CD4-positive, alpha-beta T cell treated with Interleukin-12 subunit alpha and Interleukin-12 subunit beta, for 1 hour (primary cell): ENCODE data around the gene NLK.

Experiments
- DNase-seq: peaks from one replicate; pipeline ENCODE4 v3.0.0-alpha.2; 2020

The NLK gene

DNA sequence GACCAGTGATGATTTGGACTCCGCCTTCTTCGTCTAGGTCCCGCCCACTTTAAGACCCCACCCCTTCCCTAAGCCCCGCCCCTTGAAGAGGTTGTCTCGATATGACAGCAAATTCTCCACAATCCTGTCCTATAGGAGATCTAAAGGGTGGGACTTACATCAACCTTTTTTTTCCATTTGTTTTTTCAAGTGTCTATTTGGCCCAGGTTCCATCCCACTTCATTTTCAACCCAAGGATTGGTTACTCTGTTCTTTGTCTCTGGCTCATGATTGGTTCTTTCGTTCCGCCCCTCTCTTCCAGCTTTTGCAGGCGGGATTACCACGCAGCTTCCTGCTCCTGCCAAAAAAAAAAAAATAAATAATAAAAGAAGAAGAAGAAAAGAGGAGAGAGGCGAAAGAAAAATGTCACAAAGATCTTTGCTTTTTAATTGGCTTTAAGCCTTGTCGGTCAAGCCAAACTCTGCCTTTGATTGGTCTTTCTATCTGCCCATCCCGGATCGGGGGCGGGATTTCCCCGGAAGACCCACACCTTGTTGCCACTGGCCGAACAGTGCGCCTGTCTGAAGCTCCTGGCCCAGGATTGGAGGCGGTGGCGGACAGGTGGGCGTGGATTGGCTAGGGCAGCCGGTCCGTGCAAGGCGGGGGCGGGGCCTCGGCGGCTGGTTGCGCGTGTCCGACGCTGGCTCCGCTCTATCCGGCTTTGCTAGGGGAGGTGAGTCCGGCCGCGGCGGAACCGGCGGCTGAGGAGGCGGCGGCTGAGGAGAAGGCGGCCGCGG, 1.2 kb upstream of the NLK start:
- peak; percentile 99 for DNase-seq

DNA sequence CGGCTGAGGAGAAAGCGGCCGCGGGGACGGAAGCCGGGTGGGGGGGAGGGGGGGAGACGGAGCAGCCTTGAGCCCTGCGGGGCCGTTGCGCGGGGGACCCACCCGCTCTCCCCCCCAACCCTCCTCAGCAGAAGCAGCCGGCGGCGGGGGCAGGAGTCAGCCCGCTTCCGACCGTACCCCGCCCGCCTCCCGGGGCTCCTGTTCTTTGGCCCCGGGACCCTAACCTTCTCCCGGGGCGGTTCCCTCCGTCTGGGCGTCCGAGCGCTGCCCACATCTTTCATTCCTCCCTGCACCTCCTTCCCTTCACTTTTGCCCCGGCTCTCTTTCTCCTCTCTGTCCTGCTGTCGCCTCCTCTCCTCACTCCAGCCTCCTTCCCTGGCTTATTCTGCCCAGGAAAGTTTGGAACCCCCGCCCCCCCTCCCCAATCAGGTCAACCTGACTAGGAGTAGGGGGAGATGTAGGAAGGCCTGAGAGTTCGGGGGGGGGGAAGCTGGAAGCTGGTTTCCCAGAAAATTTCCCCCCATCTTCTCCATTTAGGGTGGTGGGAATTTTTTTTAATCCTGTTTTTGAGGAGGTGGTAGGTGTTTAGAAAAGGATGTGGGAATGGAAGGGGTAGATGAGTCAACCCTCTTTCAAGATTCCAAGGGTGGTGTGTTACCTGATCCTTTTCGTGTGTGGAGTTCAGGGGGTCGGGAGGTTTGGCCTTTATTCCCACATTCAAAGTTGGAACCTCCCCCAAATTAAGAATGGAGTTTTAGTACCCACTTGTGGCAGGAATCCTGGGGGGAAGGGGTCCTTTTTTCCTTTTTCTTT, 427 bp upstream of the NLK start:
- DNase-seq = no peak

DNA sequence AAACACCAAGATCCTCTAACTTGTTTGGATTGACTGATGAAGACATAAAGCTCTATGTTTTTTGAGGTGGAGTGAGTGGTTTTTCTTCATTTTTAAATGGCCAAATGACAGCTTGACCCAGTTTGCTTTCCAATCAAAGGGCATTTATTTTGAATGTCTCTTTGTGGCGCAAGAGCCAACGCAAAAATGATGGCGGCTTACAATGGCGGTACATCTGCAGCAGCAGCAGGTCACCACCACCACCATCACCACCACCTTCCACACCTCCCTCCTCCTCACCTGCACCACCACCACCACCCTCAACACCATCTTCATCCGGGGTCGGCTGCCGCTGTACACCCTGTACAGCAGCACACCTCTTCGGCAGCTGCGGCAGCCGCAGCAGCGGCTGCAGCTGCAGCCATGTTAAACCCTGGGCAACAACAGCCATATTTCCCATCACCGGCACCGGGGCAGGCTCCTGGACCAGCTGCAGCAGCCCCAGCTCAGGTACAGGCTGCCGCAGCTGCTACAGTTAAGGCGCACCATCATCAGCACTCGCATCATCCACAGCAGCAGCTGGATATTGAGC, 329 bp downstream of the NLK start:
- no peak for DNase-seq

DNA sequence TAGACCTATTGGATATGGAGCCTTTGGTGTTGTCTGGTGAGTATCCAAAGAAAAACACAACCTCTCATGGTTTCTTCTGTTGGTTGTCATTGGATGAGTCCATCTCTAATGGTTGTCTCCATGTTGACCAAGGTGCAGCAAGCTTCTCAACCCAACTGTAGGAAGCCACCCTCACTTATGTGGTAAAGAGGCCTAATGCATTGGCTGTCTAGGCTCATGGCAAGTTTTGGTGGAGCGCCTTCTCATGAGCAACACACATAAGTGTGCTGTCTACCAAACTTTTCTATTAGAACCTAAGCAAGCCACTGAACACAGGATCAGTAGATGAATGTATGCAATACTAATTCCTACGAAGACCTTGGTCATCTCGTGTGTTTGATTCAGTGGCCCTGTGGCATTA, 819 bp downstream of the NLK start:
- DNase-seq = no peak

DNA sequence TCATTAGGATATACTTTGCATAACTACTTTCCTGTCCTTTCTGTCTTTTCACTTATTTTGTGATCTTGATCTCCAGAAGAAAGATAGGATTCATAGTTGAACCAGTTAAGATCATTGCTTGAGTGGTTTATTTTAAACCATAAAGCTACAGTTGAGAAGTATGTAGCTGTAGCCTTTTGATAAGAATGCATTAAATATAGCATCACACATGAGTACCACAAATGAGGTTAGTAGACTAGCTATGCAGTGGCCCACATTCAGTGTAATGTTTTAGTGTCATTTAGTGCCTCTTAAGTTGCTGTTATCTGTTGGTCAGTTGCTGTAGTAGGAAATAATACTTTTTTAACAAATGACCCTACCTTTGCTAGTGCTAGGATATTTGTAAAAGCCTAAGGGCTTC, 1.3 kb downstream of the NLK start:
- no peak for DNase-seq

DNA sequence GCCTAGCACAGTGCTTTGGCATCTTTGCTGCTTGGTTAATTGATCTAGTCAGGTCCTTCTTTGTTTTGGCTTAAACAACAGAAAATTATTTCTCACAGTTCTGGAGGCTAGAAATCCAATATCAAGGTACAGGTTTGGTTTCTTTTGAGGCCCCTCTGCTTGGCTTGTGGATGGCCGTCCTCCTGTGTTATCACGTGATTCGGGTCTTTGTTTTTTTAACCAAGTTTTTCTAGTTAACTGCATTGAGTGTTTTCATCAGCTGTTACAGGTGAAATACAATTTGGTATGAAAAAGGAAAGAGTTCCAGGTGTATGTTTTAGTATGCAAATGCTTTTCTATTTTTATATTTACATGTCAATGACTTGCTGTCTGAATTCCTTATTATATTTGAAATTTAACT, 2.8 kb downstream of the NLK start:
- no peak for DNase-seq

DNA sequence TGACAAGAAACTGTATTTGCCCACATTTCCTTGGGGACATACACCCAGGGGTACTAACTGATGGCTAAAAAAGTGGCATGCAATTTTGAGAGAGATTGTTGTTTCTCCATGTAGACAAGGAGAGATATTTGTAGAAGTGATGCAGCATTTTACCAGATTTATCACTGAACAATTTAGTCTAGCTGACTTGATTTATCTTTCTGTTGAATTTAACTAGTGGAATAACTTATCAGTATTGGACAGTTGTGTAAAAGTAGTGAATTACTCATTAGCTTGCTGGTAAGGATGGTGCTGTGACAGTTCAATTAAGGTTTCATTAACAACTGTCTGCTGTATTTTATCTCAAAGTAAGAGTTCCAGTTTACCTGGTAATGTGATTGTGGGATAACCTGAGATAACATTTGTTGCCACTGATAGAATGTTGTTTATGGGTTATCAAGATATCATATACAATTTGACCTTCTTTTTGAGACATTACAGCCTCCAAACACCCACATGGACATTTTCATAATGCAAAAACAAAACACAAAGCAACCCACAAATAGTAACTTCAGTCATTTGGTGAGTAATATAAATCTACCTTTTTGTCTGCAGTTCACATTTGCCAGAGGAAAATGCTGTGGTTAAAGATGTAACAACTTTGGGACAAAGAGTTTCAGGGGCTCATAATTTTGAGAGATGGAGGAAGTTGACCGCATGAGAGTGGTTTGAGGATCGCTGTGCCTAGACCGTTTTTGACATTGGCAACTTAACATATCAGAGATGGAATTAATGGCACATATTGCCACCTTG, 3.8 kb downstream of the NLK start:
- DNase-seq = no peak

DNA sequence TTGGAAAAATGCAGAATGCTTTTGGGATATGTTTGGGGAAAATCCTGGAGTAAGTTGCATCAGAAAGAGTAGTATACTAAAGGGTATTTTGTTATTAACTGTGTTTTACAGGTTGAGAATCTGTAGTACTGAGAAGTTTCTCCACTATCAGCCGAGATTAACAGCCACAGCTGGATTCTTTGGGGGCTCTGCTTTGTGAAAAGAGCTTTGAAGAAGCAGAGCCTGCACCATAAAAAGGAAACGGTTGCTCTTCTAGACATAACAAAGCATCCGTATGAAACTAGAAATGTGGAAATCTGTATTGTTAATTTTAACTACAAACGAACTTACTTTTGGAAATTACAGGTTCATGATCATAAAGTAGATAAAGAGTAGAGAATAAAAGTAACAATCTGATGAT, 5.3 kb downstream of the NLK start:
- DNase-seq = no peak

DNA sequence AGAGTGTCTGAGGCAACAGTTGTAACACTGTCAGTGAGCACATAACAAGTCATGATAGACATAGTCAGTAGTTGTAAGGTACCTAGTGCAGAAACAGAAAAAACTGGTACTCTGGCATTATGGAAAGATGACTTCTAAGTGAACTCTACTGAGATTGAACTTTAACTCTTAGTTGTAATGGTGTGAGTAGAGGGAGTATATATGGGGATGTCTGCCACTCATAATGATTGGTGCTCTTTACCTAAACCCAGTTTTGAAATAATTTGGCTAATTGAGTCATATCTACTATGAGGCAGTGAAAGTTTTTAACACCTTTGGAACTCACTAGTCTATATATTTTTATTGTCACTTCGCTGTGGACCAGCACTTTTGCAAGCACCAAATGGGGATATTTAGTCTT, 6.6 kb downstream of the NLK start:
- DNase-seq = no peak

DNA sequence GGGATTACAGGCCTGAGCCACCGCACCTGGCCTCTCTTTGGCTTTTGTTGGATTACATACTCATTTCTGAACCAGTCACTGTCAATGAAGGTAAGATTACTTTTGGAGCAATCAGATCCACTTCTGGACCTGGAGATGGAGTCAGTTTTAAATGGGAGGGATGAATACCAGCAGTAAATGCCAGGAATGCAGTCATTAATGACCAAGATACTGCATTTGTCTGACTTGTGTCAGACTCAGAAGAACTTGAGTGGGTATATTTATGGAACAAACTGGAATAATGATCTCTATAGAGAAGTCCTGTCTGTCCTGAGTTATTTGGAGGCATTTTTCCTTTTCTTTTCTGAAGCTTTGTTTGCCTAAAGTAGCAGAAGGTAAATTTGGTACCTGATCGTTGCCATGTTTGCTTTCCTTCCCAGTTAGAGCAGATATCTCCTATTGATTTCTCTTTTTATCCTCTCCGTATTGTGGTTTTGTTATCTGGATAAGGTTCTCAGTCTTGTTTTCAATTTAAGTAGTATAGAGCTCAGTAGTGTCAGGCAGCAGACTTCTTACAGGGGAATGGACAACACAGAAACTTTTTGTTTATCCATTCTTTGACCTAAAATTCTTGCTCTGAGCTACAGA, 10.7 kb downstream of the NLK start:
- no peak for DNase-seq

DNA sequence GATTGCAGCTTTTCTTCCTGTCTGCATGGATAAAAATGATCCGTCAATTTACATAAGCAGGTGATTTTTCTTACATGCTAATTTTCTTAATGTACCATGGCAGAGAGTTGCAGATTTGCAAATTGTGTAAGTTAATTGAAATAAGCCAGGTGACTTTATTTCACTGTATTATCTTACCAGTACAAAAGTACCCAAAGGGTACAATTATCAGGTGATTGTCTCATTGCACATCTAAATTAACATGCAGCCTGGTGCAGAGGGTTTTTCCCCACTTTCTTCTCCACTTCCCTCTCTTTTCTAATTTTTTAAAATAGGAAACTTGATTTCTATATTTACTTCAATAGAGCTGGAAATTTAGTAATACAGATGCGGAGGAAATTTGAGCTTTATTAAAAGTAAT, 11.2 kb downstream of the NLK start:
- no peak for DNase-seq

DNA sequence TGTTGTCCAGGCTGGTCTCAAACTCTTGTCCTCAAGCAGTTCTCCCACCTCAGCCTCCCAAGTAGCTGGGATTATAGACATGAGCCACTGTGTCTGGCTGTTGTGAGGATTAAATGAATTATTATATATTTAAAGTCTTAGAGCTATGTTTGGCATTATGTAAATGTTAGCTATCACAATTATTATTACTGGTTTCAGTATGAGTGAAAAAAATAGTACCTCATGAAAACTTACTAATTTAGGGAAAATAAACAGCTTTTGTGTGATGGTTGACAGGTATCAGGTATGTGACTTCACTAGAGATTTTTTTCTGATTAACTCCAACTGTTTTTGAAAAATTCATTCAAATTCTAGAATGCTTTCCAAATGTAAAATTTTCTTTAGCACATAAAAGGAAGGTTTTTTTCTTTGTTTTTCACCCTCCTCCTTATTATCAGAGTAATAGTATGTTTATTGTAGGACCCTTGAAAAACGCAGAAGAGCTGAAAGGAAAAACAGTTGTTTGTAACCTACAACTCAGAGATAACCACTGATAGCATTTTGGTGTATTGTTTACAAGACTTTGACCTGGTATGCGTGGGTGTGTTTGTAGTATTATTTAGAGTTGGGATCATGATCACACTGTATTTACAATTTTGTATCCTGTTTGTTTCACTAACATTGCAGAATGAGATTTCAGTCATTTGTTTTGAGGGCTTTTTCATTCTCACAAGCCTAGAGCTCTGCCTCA, 13.2 kb downstream of the NLK start:
- no peak for DNase-seq

DNA sequence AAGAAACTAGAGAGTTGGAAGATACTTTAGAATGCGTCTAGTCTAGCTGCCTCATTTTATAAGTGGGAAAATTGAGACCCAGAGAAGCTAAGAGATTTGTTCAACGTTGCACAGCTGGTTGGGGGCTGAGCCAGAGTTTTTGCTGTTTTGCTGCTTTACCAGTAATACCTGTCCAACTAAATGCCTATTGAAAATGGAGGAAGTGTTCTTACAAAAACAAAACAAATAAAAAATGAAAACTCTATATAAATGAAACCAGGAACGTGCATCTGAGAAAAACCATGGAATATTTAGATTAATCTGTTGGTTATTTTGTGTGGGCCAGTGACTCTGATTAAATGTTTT, 13.8 kb downstream of the NLK start:
- no peak for DNase-seq

DNA sequence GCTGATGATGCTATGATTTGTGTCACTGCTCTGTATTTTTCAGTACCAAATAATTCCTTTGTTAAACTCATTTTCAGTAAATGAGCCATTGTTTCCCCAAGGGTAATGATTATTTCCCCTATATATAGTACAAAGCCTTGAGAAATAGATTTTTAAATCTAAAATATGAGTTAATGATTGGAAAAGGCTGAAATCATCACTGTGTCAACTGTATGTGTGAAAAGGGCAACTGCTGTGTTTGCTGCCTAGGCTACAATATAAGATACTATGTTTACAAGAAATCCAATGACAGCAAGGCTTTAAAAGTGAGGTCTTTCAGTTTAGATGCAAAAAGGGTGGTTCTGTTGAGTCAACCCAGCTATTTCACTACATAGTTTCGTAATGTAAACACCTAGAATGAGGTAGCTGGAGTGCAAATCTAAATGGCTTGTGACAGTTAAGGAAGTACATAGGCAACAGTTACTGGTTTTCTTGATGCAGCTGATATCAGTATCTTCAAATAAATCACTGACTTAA, 15.3 kb downstream of the NLK start:
- DNase-seq = no peak

DNA sequence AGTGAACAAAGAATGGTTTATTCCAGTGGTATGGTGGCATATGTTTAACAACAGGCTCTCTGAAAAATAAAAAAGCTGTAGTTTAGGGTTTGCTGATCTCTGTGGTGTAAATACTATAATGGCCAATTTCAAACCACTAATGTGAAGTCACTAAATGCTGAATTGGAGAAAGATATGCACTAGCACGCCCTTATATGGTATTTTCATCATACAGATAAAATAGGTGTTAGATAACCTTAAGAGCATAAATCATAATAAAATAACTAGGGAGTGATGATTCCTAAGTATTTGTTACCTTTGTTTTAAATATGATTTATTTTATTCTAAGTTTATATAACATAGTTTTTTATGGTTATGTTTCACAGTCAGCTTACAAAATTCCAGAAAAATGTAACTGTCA, 17.2 kb downstream of the NLK start:
- no peak for DNase-seq

DNA sequence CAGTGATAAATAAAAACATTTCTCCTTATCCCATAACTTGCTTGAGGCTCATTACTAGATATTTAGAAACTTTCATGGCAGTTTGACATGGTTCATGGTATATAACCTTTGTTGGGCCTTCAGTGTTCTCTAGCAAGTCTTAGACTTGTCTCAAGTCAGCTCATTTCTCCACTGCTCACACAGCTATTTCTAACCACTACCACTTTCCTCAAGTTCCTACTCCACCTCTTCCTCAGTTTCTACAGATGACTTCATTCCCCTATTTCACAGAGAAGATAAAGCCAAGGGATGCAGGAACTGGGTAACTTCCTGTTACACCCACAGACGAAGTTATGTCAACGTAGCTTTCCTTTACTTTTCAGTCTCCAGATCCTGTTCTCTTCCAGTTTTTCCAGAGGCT, 23.2 kb downstream of the NLK start:
- no peak for DNase-seq

DNA sequence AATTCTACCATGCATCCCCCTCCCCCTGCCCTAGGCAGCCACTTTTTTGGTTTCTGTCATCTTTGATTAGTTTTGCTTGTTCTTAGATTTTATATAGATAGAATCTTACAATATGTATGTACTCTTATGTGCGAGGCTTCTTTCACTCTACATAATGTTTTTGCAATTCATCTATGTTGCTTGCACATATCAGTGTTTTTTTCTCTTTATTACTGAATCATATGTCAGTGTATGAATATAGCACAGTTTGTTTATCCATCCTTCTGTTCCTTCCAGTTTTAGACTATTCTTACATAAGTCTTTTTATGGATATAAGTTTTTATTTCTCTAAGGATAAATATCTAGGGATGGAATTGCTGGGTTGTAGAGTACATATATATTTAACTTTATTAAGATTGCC, 26.6 kb downstream of the NLK start:
- no peak for DNase-seq

DNA sequence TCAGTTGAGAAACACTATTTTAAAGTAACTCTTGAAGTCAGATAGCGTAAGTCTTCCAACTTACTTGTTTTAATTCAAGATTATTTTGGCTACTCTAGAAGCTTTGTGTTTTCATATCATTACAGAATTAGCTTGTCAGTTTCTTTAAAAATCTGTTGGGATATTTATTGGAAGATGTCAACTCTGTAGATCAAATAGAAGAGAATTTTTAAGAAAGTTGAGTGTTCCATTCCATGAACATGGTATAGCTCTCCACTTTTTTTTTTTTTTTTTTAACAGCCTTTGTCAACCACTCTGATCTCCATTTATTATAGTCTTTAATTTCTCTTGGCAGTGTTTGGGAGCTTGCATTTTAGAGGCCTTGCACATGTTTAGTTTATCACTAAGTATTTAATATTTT, 28.7 kb downstream of the NLK start:
- no peak for DNase-seq

DNA sequence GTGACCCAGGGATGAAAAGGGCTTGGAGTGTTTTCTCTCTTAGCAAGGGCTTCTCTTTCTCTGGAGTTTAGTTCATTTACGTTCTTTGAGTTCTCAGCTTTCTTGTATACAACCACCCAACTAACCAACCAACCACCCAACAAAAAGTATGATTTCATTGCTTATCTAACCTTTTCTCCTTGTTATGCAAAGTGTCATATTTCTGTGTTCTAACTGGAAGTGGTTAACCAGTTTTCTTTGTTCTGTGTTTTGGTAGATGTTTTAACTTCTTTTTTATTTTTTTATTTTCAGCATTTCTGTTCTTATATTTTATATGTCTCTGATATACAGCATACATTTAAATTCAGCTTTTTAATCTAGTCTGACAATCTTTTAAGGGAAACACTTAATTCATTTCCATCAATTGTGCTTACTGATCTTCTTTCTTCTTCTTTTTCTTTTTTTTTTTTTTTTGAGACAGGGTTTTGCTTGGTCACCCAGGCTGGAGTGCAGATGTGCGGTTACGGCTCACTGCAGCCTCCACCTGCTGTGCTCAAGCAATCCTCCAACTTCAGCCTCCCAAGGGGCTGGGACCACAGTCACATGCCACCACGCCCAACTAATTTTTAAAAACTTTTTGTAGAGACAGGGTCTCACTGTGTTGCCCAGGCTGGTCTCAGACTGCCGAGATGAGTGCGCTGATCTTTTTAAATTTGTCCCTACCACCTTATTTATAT, 29.6 kb downstream of the NLK start:
- peak; percentile 30 for DNase-seq

DNA sequence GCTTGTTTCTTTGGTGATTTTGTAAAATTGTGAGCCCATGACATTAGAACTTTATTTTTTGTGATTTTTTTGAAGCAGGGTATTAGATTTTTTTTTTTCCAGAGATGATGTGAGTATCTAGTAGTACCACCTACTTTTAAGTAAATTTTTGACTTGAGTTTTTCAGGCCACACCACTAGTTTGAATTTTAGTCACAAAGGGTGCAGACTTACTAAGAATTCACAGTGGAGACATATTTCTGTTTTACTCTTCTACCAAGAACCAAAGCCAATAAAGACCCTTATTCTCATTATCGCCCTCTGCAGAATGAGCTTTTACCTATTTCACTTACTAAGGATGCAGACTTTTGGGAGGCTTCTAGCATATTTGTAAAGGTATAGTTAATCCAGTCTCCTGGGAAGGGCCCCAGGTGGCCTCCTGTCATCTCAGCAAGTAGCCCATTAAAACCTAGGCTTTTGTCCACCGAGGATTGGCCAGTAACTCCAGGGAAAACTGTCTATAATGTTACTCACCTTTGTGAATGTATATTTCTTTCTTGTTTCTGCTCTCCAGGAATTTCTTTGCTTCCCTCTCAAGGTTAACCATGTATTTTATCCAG, 30.6 kb downstream of the NLK start:
- no peak for DNase-seq

DNA sequence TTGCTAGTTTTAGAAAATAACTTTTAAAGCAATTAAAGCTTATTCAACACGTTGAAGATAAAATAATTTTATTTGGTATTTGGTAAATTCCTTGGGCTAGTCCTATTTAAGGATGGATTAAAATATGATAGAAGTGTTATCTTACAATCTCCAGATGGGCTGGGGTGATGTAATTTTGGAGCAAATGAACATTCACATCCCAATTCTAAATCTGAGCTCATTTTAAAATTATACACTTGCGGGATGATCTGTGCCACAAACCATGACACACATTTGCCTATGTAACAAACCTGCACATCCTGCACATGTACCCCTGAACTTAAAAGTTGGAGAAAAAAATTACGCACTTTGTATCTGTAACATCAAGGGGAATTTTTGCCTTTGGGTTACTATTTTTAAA, 31.5 kb downstream of the NLK start:
- DNase-seq = no peak
